Fibroblast of lung (primary cell): Measurements from ENCODE around the gene RRAS.

Experiments used
- CTCF ChIP-seq, 2 donors: IDR thresholded peaks in 1 of 2; conservative IDR thresholded peaks in 1 of 2; 1 replicate in 1 of 2; 2 replicates in 1 of 2; pipeline ENCODE4 v1.5.1; 2011 to 2012; ENCODE audit warnings: low read length in 2 of 2, control low read depth in 1 of 2, inconsistent platforms in 1 of 2, low read depth in 1 of 2, mild to moderate bottlenecking in 1 of 2
- EZH2 ChIP-seq: IDR thresholded peaks from 2 replicates; pipeline ENCODE4 v1.5.1; 2012; ENCODE audit warnings: low read length, control low read depth, mild to moderate bottlenecking; ENCODE audit errors: missing control alignments

- TF ChIP-seq CTCF (conservative IDR thresholded peaks at IDR 0.05 in 1 of 2, IDR thresholded peaks at IDR 0.05 in 1 of 2; ENCODE audit: low read depth in 1 of 2, low read length in 2 of 2) (no peak), EZH2 (no peak)
Measured at GRCh38 chr19:49654581-49654980, 14.6 kb upstream of the RRAS start.
